Astrocyte (in vitro differentiated cells and primary cell): ENCODE data around the gene LRRC74A.

ENCODE experiments used
- EZH2 ChIP-seq: IDR thresholded peaks from 2 replicates; pipeline ENCODE4 v1.6.1; 2012; ENCODE audit warnings: mild to moderate bottlenecking, low read length, inconsistent platforms; ENCODE audit not compliant: insufficient read depth
- TF ChIP-seq, protein P1 (sequence below): IDR thresholded peaks from 2 replicates; pipeline ENCODE4 v1.5.1; 2011; ENCODE audit warnings: low read depth, mild to moderate bottlenecking, inconsistent platforms, low read length, moderate library complexity; ENCODE audit not compliant: insufficient read depth

GRCh38 chr14:76829650-76830421, 3.6 kb downstream of the LRRC74A start:
- TF ChIP-seq, protein P1, sequence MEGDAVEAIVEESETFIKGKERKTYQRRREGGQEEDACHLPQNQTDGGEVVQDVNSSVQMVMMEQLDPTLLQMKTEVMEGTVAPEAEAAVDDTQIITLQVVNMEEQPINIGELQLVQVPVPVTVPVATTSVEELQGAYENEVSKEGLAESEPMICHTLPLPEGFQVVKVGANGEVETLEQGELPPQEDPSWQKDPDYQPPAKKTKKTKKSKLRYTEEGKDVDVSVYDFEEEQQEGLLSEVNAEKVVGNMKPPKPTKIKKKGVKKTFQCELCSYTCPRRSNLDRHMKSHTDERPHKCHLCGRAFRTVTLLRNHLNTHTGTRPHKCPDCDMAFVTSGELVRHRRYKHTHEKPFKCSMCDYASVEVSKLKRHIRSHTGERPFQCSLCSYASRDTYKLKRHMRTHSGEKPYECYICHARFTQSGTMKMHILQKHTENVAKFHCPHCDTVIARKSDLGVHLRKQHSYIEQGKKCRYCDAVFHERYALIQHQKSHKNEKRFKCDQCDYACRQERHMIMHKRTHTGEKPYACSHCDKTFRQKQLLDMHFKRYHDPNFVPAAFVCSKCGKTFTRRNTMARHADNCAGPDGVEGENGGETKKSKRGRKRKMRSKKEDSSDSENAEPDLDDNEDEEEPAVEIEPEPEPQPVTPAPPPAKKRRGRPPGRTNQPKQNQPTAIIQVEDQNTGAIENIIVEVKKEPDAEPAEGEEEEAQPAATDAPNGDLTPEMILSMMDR = no peak
- no peak for TF ChIP-seq EZH2
